ENCODE measurements around the gene CREB3L4.
A peak's percentile ranks its signal among the peaks of the same experiment; 100 is the strongest.

Gene CREB3L4

DNA sequence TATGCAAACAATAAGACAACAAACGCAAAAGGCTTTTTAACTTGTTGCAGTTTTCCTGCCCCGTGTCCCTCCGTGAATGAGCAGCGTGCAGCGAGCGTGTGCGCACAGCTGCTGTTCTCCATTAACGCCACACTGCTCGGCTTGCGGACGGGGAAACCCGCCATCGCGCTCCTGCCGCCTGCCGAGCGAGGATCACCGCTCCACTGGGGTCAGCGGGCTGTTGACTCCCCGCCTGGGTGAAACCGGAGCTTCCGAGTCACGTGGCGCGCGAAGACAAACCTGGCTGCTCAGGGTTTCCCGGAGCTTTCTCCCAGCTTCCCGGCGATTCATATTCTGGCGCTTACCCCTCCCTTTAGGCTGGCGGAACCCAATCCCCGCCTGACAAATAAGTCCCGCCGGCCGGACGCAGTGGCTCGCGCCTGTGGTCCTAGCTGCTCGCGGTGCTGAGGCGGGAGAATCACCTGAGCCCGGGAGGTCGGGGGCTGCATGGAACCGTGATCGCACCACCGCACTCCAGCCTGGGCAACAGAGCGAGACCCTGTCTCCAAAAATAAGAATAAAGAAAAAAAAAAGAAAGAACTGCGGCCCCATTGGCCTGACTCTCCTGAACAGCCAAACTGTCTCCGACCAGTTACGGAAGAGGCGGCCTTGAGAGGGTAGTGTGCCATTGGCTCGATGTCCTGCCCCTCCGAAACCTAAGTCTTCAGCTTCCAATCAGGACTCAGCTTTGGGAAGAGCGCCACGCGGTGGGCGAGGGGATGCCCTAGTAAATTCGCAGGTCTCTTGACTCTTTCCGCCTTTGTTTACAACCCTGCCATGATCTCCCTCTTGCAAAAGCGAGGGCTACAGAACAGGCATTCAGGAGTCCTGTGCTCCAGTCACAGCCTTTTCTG is at the start of gene CREB3L4:
Gene CREB3L4 (plus strand): TSS at position 796 of the 893 bp plus-strand sequence. CDS start 624 bp downstream, outside the sequence.
- peak; percentile 99 for DNase-seq (ENCODE audit: low spot score)

- DNase-seq (ENCODE audit: low spot score), result peak; percentile 26
Measured at GRCh38 chr1:153919876-153920852, 47.5 kb upstream of the CREB3L4 start.

DNA sequence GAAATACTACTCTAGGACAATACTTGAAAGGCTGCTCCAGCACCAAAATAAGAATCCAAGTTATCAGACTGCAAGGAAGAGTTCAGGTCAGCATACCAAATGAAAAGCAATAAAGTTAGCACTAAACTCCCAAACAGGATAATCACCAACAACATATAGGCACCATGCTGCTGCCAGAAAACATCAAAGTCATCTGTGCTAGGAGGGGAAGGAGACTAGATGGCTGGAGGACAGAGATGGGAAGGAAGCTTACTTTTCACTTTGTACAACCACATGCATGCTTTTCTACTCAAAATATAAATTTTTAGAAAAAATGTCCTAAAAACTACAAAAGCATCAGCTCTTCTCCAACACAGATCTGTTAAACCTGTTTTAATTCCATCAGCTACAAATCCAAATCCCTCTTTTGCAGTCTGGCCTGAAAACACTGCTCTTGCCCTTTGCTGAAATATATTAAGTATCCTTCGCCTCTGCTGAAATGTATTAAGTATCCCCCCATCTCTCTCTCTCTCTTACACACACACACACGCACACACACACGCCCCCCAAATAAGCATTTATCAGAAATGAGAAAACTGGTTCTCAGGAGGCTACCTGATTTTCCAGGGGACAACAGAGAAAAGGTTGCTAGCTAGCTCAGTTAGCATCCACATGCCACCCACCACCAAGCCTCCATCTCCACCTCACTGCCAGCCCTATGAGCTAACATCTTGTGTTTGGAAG is 46.5 kb upstream of the CREB3L4 start:
- DNase-seq (ENCODE audit: low spot score), result no peak

DNA sequence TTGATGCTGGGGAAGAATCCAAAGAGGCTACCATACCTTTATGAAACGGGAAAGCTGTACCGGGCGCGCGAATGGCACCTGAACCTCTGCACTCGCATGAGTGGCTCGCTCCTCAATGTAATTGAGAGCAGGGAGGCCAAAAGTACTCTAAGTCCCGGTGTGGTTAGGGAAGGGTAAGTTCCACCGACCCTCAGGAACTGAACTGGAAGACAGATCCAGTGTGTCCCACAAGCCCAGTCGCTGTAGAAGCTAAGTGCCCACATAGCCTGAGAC is 46.0 kb upstream of the CREB3L4 start:
- peak; percentile 25 for DNase-seq (ENCODE audit: low spot score)

- DNase-seq (ENCODE audit: low spot score), result no peak
Measured at GRCh38 chr1:153922076-153922971, 45.4 kb upstream of the CREB3L4 start.

DNA sequence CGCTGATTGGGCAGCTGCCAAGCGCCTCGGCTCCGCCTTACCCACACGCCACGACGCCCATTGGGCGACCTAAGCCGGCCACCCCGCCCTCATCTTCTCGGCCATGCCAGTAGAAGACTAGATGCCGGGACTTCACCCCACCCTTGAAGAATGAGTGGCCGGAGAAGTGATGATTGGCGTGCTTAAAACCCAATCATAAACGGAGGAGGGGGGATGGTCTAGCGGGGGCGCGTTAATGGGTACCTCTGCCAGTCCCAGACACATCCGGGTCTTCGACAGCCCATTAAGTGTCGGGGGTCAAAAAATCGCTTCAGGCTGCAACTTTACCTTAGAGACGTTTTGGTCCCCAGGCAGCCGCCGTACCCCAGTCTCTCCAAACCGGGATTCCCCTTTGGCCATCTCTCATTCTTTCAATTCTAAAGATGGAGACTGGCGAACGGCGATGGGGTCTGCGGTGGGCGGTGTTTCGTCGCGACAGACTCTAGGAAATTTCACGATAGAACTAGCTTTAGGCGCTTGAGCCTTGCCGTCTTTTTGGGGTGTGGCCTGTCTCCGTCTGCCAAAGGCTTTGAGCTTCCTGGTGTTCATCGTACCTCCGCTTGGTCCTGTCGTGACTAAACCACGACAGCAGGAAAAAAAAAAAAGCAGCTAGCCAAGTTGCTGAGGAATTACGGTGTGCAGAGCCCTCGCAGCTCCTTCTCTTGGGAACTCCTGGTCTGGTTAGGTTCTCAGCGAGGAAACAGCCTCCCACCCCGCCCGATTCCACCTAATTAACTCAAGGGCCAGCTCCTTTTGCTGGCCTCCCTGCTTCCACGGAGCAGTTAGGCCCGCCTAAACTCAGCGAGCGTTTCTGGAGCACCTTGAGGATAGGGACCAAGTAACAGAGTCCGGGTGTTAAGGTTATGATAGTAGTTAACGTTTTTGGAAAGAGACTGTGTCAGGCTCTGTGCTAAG is 44.5 kb upstream of the CREB3L4 start, which contains the start of gene GATAD2B:
Gene GATAD2B (minus strand): TSS at position 1 of the 954 bp plus-strand sequence. CDS start 94,625 bp downstream, outside the sequence.
- peak; percentile 100 for DNase-seq (ENCODE audit: low spot score)

DNA sequence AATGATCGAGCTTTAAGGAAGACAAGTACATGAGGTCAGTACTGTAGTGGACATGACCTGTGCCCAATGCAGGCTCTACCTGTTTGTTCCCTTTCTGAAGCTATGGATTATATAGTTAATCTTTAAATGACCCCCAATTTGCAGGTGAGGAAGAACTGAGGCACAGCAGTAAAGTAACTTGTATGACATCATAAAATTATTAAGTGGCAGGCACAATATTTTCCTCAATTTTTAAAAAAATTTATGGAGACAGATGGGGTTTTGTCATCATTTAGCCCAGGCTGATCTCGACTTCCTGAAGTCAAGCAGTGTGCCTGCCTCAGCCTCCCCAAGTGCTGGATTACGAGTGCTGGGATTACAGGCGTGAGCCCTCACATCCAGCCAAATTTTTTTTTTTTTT is 41.3 kb upstream of the CREB3L4 start:
- no peak for DNase-seq (ENCODE audit: low spot score)

- no peak for DNase-seq (ENCODE audit: low spot score)
Measured at GRCh38 chr1:153928245-153928644, 39.5 kb upstream of the CREB3L4 start.

DNA sequence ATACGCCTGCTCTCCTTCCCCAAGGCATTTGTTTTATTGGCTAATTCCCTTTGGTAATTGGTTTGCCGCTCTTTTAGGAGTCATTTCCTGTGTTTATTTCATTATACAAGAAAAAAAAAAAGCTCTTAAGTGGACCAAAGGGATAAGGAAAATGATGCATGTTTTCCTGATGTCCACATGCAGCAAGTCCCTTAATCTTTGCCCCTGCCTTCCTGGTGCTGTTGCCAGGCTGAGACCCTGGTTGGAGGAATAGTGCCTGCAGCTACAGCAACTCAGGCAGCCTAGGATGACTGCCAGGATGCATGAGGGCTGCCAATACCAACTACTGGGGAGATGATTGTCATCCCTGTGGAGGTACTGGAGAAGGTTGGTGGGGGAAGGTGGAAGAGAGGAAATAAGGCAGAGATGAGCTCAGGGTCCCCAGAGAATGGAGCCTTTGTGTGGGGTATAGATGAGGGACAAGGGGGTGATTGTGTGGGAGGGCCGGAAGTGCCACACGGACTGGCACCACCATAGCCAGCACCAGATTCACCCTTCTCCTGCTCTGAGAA is 38.8 kb upstream of the CREB3L4 start:
- no peak for DNase-seq (ENCODE audit: low spot score)

GRCh38 chr1:153929426-153929825 is 38.3 kb upstream of the CREB3L4 start:
- DNase-seq (ENCODE audit: low spot score), result no peak

DNA sequence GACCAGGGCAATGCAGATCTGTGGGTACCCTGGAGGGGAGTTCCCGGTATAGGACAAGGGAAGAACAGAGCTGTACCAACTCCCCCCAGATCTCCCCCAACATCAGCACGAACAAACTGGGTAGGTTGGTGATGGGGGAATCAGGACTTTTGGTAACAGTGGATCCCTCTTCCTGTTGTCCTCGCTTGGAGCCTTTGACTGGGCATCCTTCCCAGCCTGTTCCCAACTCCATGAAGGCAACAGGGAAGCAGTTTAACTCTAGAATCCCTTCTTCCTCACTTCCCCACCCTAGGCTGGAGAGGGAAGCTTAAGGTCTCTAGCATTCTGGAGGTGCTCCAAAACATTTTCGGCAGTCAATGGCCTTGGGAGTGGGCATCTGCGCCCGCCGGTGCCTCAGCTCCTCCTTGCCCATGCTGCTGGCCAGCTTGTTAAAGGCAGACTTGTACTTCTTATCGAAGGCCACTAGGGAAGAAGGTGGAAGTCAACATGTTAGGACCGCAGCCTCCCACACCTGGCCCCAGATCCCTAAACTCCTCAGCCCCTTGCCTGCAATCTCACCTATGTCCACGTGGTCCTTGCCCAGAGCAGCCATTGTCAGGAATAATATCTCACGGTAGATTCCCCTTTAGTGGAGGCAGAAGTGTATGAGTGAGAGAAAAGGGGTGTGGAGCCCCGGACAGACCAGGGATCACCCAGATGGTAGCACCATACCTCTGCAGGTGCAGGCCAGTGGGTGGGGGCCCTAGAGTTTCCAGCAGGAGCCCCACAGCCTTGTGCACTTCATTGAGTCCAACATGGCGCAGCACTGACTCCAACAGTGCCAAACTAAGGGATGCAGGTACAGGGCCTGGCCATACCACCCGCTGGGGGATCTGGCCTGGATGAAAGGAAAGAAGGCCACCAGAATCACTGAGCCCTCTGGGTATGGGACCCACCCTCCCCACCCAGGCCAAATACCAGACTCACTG is 37.4 kb upstream of the CREB3L4 start:
- DNase-seq (ENCODE audit: low spot score), result no peak

DNA sequence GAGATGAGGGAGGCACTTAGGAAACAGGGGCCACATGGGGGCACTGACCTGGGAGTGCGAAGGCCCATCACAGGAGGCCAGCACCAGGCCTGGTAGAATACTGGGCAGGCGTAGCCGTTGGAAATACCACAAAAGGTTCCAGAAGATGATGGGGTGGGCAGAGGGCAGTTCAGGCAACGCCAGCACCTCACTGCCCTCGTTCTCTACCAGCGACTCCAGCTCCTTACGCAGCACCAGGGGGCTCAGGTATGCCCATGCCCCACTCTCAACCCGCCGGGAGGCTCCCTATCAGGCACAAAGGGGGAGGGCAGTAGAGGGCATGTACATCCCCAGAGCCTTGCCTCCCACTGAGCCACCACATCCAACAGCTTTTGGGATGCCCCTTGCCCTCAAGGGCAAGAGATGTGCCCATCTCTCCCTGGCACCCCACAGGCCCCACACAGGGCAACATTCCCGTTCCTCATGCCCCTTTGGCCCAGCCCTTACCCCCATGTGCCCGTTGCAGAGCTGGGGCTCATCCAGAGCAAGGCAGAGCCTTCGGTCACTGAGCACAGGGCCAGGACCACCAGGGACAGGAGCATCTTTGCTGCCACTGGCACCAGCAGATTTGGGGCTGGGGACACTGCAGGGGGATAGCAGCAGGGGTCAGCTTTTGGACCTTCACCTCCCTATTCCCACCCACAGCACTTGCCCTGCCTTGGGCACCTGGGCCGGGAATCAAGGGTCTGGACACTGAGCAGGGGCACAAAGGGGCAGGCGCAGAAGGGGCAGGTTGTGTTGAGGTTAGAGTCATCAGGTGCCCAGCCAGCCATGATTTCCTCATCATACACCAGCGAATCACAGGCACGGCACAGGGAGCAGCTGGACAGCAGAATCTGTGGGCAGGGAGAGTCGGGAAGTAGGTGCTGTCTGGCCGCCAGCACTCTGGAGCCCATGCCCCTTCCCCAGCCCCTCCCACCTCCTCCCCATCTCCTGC is 35.3 kb upstream of the CREB3L4 start:
- no peak for DNase-seq (ENCODE audit: low spot score)

GRCh38 chr1:153933430-153933829 is 34.3 kb upstream of the CREB3L4 start:
- no peak for DNase-seq (ENCODE audit: low spot score)

DNA sequence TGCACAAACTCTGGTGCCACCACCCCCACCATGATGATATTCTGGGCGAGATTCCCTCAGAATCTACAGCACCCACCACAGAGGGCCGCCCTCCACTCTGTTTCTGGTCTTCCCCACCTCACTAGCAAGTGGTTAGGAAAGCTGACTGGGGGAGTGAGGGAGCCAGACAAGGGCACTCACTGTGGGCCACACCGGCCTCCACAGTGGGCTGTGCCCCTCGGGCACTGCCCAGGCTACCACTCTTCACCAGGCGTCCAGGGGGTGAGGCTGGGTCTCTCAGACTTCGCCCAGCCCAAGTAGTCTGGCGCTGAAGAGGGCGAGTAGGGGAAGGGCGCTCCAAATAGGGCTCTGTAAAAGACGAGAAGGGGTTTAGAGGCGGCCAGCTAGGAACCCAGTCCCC is 33.7 kb upstream of the CREB3L4 start:
- no peak for DNase-seq (ENCODE audit: low spot score)

GRCh38 chr1:153934746-153935145 is 33.0 kb upstream of the CREB3L4 start:
- DNase-seq (ENCODE audit: low spot score), result no peak

GRCh38 chr1:153936011-153936802 is 31.5 kb upstream of the CREB3L4 start:
- peak; percentile 56 for DNase-seq (ENCODE audit: low spot score)

All from cerebellar cortex (tissue), 1 donor.